COLO668 (cell line): ENCODE measurements around the gene TTC7B.

Experiments
- DNase-seq: peaks from one replicate; lab custom pipeline; 2025; ENCODE audit not compliant: unreplicated experiment; lab: John Stamatoyannopoulos, UW

Gene TTC7B

GRCh38 chr14:90499908-90500664 is 316.1 kb downstream of the TTC7B start:
- DNase-seq, result no peak

GRCh38 chr14:90499121-90499520 is 317.1 kb downstream of the TTC7B start:
- no peak for DNase-seq

- no peak for DNase-seq
Measured at GRCh38 chr14:90498198-90498597, 318.0 kb downstream of the TTC7B start.

- no peak for DNase-seq
Measured at GRCh38 chr14:90496379-90496778, 319.9 kb downstream of the TTC7B start.

GRCh38 chr14:90495357-90496276 is 320.6 kb downstream of the TTC7B start:
- DNase-seq, result peak; percentile 19

- no peak for DNase-seq
Measured at GRCh38 chr14:90491911-90492531, 324.2 kb downstream of the TTC7B start.

GRCh38 chr14:90491221-90491885 is 324.9 kb downstream of the TTC7B start:
- DNase-seq, result no peak

GRCh38 chr14:90490720-90491050 is 325.5 kb downstream of the TTC7B start:
- DNase-seq, result no peak

- no peak for DNase-seq
Measured at GRCh38 chr14:90489916-90490719, 326.1 kb downstream of the TTC7B start.

- DNase-seq, result no peak
Measured at GRCh38 chr14:90489306-90489705, 326.9 kb downstream of the TTC7B start.

GRCh38 chr14:90488256-90488655 is 328.0 kb downstream of the TTC7B start:
- no peak for DNase-seq

GRCh38 chr14:90487462-90487861 is 328.8 kb downstream of the TTC7B start:
- DNase-seq, result no peak

- DNase-seq, result peak; percentile 90
Measured at GRCh38 chr14:90487031-90487430, 329.2 kb downstream of the TTC7B start.

GRCh38 chr14:90484291-90484690 is 331.9 kb downstream of the TTC7B start:
- DNase-seq, result no peak

- DNase-seq, result peak; percentile 88
Measured at GRCh38 chr14:90483571-90483974, 332.7 kb downstream of the TTC7B start.

GRCh38 chr14:90483117-90483516 is 333.1 kb downstream of the TTC7B start:
- no peak for DNase-seq

GRCh38 chr14:90475298-90475697 is 340.9 kb downstream of the TTC7B start:
- DNase-seq, result no peak
